Fibroblast of pulmonary artery (primary cell): Measurements from ENCODE around the gene RBCK1.

ENCODE experiments used
- DNase-seq: peaks from one replicate; pipeline ENCODE4 v3.0.0-alpha.2; 2010; ENCODE audit warnings: low read depth
- H3K4me3 ChIP-seq: replicated peaks from 2 replicates; pipeline ENCODE4 v1.5.1; 2011; ENCODE audit warnings: low read depth, mild to moderate bottlenecking, control low read depth, low read length, moderate library complexity
- CTCF ChIP-seq: IDR thresholded peaks from 2 replicates; pipeline ENCODE4 v1.5.1; 2011; ENCODE audit warnings: mild to moderate bottlenecking, control low read depth, low read length, inconsistent platforms; ENCODE audit errors: missing control alignments

Gene RBCK1

GRCh38 chr20:416950-417800, 9.1 kb downstream of the RBCK1 start:
- no peak overlapping the region for H3K4me3 ChIP-seq
- no peak for DNase-seq
- no peak for TF ChIP-seq CTCF

GRCh38 chr20:417801-418342, 9.8 kb downstream of the RBCK1 start:
- H3K4me3 ChIP-seq = no peak overlapping the region
- no peak for DNase-seq
- TF ChIP-seq CTCF = no peak

GRCh38 chr20:418858-419365, 10.8 kb downstream of the RBCK1 start:
- H3K4me3 ChIP-seq = no peak overlapping the region
- TF ChIP-seq CTCF = no peak
- DNase-seq = no peak

- no peak for DNase-seq
- no peak overlapping the region for H3K4me3 ChIP-seq
- no peak for TF ChIP-seq CTCF
These were observed 11.6 kb downstream of the RBCK1 start for GRCh38 chr20:419556-420165.

- no peak overlapping the region for H3K4me3 ChIP-seq
- TF ChIP-seq CTCF = no peak
- no peak for DNase-seq
These were observed 12.1 kb downstream of the RBCK1 start for GRCh38 chr20:420166-420620.

- TF ChIP-seq CTCF = no peak
- no peak for DNase-seq
- H3K4me3 ChIP-seq = no peak overlapping the region
These were observed 12.8 kb downstream of the RBCK1 start for GRCh38 chr20:420721-421574.
